ENCODE data around the gene ATF7.

DNA sequence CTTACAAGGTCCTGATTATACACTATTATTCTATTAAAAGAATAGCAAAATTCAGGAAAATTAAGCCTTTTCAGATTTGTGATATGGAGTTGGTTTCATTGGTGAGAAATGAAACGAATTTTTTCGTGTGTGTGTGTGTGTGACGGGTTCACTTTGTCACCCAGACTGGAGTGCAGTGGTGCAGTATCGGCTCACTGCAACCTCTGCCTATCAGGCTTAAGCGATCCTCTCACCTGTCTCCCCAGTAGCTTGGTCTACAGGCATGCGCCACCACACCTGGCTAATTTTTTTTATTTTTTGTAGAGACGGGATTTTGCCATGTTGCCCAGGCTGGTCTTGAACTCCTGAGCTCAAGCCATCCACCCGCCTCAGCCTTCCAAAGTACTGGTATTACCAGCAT is 164.6 kb downstream of the ATF7 start:
- TF ChIP-seq POLR2AphosphoS5 (IDR thresholded peaks at IDR 0.05; ENCODE audit: borderline replicate concordance, low read depth, low read length) = no peak
- TF ChIP-seq FOXP2 (optimal IDR thresholded peaks at IDR 0.05; ENCODE audit: control extremely low read depth, extremely low read length, insufficient read depth) = no peak
